Thyroid gland (tissue), 4 donors: ENCODE data around the gene WDR55.

Experiments used
- CTCF ChIP-seq, 6 experiments: fragments of 200-600 bp in 3 of 6; fragments of 450-650 bp in 3 of 6; sonication (generic) in 3 of 6; IDR thresholded peaks; one replicate each; pipeline ENCODE4 v1.5.1; 2016 to 2019; ENCODE audit warnings: antibody characterized with exemption in 6 of 6, mild to moderate bottlenecking in 2 of 6, inconsistent platforms in 1 of 6, moderate library complexity in 1 of 6
- POLR2A ChIP-seq, 2 donors: fragments of 450-650 bp; IDR thresholded peaks; one replicate each; pipeline ENCODE4 v1.6.1; 2017; ENCODE audit warnings: antibody characterized with exemption in 2 of 2, mild to moderate bottlenecking in 2 of 2, moderate library complexity in 1 of 2

GRCh38 chr5:140635291-140636257 is 29.1 kb upstream of the WDR55 start:
- TF ChIP-seq CTCF (IDR thresholded peaks at IDR 0.05), result no peak
- no peak for TF ChIP-seq POLR2A (IDR thresholded peaks at IDR 0.05)
